Cardiac muscle cell (in vitro differentiated cells and primary cell): Measurements from ENCODE around the gene BRSK2. TPM values are rescaled to one million over a fixed set of nuclear protein-coding genes. Genes with fewer than 3 reads are reported as not detected.
"Not testable (repeated sequence)": the region's sequence is repeated elsewhere in the genome, so short reads cannot be mapped to it uniquely, and the experiment has no call there.

ENCODE experiments used
- DNase-seq, 2 donors: peaks; one replicate each; pipeline versions ENCODE4 v3.0.0 to v3.0.0-alpha.2; 2010 to 2017; ENCODE audit warnings: low read depth in 1 of 2, low spot score in 1 of 2
- H3K27ac ChIP-seq: fragments of 200-600 bp; sonication (generic); 2 replicates; pipeline ENCODE4 v1.5.1; 2016
- H3K27me3 ChIP-seq: fragments of 200-600 bp; sonication (generic); 2 replicates; pipeline ENCODE4 v1.6.0; 2016; ENCODE audit warnings: control low read depth
- H3K36me3 ChIP-seq: fragments of 200-600 bp; sonication (generic); 2 replicates; pipeline ENCODE4 v1.5.1; 2016; ENCODE audit warnings: control low read depth
- H3K4me1 ChIP-seq: fragments of 200-600 bp; sonication (generic); 2 replicates; pipeline ENCODE4 v1.8.1; 2017; ENCODE audit warnings: low read depth, mild to moderate bottlenecking, mixed run types
- H3K4me3 ChIP-seq: fragments of 200-600 bp; sonication (generic); 2 replicates; pipeline ENCODE4 v1.5.1; 2016; ENCODE audit warnings: mild to moderate bottlenecking
- H3K9me3 ChIP-seq: fragments of 200-600 bp; sonication (generic); 2 replicates; pipeline ENCODE4 v1.5.1; 2017; ENCODE audit warnings: low read depth, mild to moderate bottlenecking, control low read depth
- CTCF ChIP-seq: IDR thresholded peaks from 2 replicates; pipeline ENCODE4 v1.5.1; 2012; ENCODE audit warnings: low read depth, mild to moderate bottlenecking, low read length
- polyA plus RNA-seq: library from polyadenylated mRNA; unstranded; fragments of >200 nt; fragmentation: Nextera tagmentation; extraction: Ambion mirVana; gene quantifications from 2 replicates; pipeline ENCODE4 v1.2.1, GENCODE V29; 2016
- total RNA-seq: library from RNA; depleted of rRNA; stranded (reverse); fragments of >200 nt; gene quantifications from 2 replicates; pipeline ENCODE4 v1.2.3, GENCODE V29; 2016

Gene BRSK2
- total and polyA plus RNA-seq, 2 experiments from 2014 or later, result 0.69 to 2.7 TPM

- no peak for TF ChIP-seq CTCF
- no peak overlapping the region for H3K27ac ChIP-seq
- no peak overlapping the region for H3K4me3 ChIP-seq
- no peaks in the 10 kb centered on the region for H3K36me3 ChIP-seq
- no peaks in the 10 kb centered on the region for H3K9me3 ChIP-seq
- H3K27me3 ChIP-seq, result no peaks in the 10 kb centered on the region
- no peak for DNase-seq
- H3K4me1 ChIP-seq, result no peaks in the 10 kb centered on the region
Observed at GRCh38 chr11:1425439-1425838, 35.7 kb downstream of the BRSK2 start.

GRCh38 chr11:1428762-1429316 is 39.1 kb downstream of the BRSK2 start:
- TF ChIP-seq CTCF, result no peak
- no peak overlapping the region for H3K4me3 ChIP-seq
- no peaks in the 10 kb centered on the region for H3K27me3 ChIP-seq
- H3K4me1 ChIP-seq, result no peaks in the 10 kb centered on the region
- no peaks in the 10 kb centered on the region for H3K36me3 ChIP-seq
- no peak for DNase-seq
- no peaks in the 10 kb centered on the region for H3K9me3 ChIP-seq
- no peak overlapping the region for H3K27ac ChIP-seq

GRCh38 chr11:1433568-1433967 is 43.8 kb downstream of the BRSK2 start:
- H3K27ac ChIP-seq, result no peak overlapping the region
- TF ChIP-seq CTCF, result no peak
- H3K36me3 ChIP-seq, result no peaks in the 10 kb centered on the region
- H3K9me3 ChIP-seq, result no peaks in the 10 kb centered on the region
- no peak for DNase-seq
- peaks cover 24% of the 10 kb centered on the region for H3K4me1 ChIP-seq
- H3K27me3 ChIP-seq, result no peaks in the 10 kb centered on the region
- no peak overlapping the region for H3K4me3 ChIP-seq

GRCh38 chr11:1433977-1434640 is 44.4 kb downstream of the BRSK2 start:
- Histone ChIP-seq H3K27ac (no peak overlapping the region), H3K4me1 (peaks cover 29% of the 10 kb centered on the region), H3K4me3 (no peak overlapping the region), H3K36me3 (no peaks in the 10 kb centered on the region), H3K9me3 (no peaks in the 10 kb centered on the region), H3K27me3 (no peaks in the 10 kb centered on the region)
- DNase-seq, result no peak
- TF ChIP-seq CTCF, result no peak

GRCh38 chr11:1435479-1435819 is 45.7 kb downstream of the BRSK2 start:
- not testable (repeated sequence) for H3K27ac ChIP-seq, H3K4me3 ChIP-seq, DNase-seq, H3K27me3 ChIP-seq, H3K9me3 ChIP-seq, H3K36me3 ChIP-seq
- H3K4me1 ChIP-seq, result peaks cover 30% of the 10 kb centered on the region

- TF ChIP-seq CTCF, result no peak
- Histone ChIP-seq H3K4me1 (peaks cover 30% of the 10 kb centered on the region), H3K9me3 (no peaks in the 10 kb centered on the region), H3K27ac (no peak overlapping the region), H3K36me3 (no peaks in the 10 kb centered on the region), H3K4me3 (no peak overlapping the region), H3K27me3 (no peaks in the 10 kb centered on the region)
- DNase-seq, result peak in 1 of 2 donors; percentile 65
Observed at GRCh38 chr11:1435820-1436467, 46.2 kb downstream of the BRSK2 start.
